Ishikawa (cell line): ENCODE data around the gene NEURL4.

Source experiments
- CEBPB ChIP-seq: IDR thresholded peaks from 2 replicates; pipeline ENCODE4 v1.6.1; 2012
- CREB1 ChIP-seq: IDR thresholded peaks from 2 replicates; pipeline ENCODE4 v1.6.1; 2012; ENCODE audit warnings: low read depth
- EGR1 ChIP-seq: IDR thresholded peaks from 2 replicates; pipeline ENCODE4 v1.6.1; 2012
- EP300 ChIP-seq: IDR thresholded peaks from 2 replicates; pipeline ENCODE4 v1.6.1; 2012; ENCODE audit warnings: borderline replicate concordance
- FOXM1 ChIP-seq: IDR thresholded peaks from 2 replicates; pipeline ENCODE4 v1.6.1; 2012; ENCODE audit warnings: low read depth, borderline replicate concordance
- NFIC ChIP-seq: IDR thresholded peaks from 2 replicates; pipeline ENCODE4 v1.6.1; 2012
- RAD21 ChIP-seq: IDR thresholded peaks from 2 replicates; pipeline ENCODE4 v1.6.1; 2012; ENCODE audit warnings: low read depth
- TAF1 ChIP-seq: IDR thresholded peaks from 2 replicates; pipeline ENCODE4 v1.6.1; 2012; ENCODE audit warnings: low read depth, mild to moderate bottlenecking
- TCF12 ChIP-seq: IDR thresholded peaks from 2 replicates; pipeline ENCODE4 v1.6.1; 2012; ENCODE audit warnings: low read depth
- TEAD4 ChIP-seq: IDR thresholded peaks from 2 replicates; pipeline ENCODE4 v1.6.1; 2012
- YY1 ChIP-seq: IDR thresholded peaks from 2 replicates; pipeline ENCODE4 v1.6.1; 2012; ENCODE audit warnings: low read depth
- ZBTB7A ChIP-seq: IDR thresholded peaks from 2 replicates; pipeline ENCODE4 v1.6.1; 2012; ENCODE audit warnings: low read depth
- TF ChIP-seq, protein P1 (sequence below): IDR thresholded peaks from 2 replicates; pipeline ENCODE4 v1.6.1; 2012
- TF ChIP-seq, protein P2 (sequence below): IDR thresholded peaks from 2 replicates; pipeline ENCODE4 v1.6.1; 2012
- TF ChIP-seq, protein P3 (sequence below): IDR thresholded peaks from 2 replicates; pipeline ENCODE4 v1.6.1; 2012; ENCODE audit warnings: low read depth, mild to moderate bottlenecking

NEURL4 gene

DNA sequence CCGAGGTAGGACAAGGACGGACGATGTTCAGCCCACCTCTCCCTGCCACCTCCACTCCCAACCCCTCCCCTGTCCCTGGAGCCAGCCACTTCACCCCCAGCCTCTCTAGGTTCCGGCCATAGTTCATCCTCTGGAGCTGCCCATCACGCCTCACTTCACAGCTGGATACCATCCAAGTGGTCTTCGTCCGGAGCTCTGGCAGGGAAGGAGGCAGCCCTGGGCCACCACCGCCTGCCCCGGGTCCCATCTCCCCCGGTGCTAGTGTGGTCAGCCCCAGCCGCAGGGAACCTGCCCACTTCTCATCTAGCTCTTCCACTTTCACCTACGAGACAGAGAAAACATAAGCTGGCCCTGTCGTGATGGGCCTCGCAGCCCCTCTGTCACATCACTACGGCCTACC is 7.7 kb downstream of the NEURL4 start:
- TF ChIP-seq, protein P1, sequence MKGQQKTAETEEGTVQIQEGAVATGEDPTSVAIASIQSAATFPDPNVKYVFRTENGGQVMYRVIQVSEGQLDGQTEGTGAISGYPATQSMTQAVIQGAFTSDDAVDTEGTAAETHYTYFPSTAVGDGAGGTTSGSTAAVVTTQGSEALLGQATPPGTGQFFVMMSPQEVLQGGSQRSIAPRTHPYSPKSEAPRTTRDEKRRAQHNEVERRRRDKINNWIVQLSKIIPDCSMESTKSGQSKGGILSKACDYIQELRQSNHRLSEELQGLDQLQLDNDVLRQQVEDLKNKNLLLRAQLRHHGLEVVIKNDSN, result no peak
- TF ChIP-seq CEBPB, result no peak
- no peak for TF ChIP-seq EGR1
- no peak for TF ChIP-seq CREB1
- no peak for TF ChIP-seq RAD21
- no peak for TF ChIP-seq TEAD4
- TF ChIP-seq FOXM1, result no peak
- no peak for TF ChIP-seq TAF1
- no peak for TF ChIP-seq EP300
- no peak for TF ChIP-seq NFIC
- TF ChIP-seq TCF12, result no peak
- TF ChIP-seq, protein P2, sequence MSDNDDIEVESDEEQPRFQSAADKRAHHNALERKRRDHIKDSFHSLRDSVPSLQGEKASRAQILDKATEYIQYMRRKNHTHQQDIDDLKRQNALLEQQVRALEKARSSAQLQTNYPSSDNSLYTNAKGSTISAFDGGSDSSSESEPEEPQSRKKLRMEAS, result no peak
- no peak for TF ChIP-seq YY1
- TF ChIP-seq, protein P3, sequence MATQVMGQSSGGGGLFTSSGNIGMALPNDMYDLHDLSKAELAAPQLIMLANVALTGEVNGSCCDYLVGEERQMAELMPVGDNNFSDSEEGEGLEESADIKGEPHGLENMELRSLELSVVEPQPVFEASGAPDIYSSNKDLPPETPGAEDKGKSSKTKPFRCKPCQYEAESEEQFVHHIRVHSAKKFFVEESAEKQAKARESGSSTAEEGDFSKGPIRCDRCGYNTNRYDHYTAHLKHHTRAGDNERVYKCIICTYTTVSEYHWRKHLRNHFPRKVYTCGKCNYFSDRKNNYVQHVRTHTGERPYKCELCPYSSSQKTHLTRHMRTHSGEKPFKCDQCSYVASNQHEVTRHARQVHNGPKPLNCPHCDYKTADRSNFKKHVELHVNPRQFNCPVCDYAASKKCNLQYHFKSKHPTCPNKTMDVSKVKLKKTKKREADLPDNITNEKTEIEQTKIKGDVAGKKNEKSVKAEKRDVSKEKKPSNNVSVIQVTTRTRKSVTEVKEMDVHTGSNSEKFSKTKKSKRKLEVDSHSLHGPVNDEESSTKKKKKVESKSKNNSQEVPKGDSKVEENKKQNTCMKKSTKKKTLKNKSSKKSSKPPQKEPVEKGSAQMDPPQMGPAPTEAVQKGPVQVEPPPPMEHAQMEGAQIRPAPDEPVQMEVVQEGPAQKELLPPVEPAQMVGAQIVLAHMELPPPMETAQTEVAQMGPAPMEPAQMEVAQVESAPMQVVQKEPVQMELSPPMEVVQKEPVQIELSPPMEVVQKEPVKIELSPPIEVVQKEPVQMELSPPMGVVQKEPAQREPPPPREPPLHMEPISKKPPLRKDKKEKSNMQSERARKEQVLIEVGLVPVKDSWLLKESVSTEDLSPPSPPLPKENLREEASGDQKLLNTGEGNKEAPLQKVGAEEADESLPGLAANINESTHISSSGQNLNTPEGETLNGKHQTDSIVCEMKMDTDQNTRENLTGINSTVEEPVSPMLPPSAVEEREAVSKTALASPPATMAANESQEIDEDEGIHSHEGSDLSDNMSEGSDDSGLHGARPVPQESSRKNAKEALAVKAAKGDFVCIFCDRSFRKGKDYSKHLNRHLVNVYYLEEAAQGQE, result no peak
- no peak for TF ChIP-seq ZBTB7A

DNA sequence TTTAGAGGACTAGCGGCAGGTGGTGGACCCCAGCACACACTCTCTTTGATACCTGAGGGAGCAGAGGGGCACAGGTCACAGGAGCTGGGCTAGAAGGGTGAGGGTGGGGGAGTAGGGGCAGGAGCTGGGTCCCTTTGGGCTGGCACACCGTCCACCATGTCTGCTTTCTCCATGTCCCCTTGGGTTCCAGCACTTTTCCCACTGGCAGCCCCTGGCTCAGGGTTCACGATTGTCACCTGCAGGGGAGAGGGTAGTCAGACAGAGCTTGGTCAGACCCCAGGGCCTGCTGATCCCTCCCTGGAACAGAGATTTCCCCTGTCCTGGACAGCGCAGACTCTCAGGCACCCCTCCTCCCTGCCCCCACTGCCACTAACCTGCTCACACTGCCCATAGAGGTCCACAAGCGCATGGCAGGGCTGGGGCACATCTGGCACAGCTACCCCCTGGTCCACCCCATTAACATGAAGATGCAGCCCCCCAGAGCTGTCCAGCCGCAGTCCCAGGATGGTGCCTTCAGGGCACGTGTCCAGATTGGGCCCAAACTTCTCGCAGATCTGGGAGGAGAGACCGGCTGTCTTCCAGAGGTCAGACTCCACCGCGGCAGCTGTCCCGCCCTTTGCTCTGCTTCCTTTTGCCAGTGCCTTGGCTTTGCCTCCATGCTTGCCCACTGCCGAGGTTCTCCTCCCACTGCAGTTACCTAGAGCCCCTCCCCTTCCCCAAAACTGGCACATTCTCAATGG is 10.8 kb downstream of the NEURL4 start:
- TF ChIP-seq CREB1, result no peak
- TF ChIP-seq, protein P3, result no peak
- TF ChIP-seq CEBPB, result no peak
- TF ChIP-seq YY1, result no peak

DNA sequence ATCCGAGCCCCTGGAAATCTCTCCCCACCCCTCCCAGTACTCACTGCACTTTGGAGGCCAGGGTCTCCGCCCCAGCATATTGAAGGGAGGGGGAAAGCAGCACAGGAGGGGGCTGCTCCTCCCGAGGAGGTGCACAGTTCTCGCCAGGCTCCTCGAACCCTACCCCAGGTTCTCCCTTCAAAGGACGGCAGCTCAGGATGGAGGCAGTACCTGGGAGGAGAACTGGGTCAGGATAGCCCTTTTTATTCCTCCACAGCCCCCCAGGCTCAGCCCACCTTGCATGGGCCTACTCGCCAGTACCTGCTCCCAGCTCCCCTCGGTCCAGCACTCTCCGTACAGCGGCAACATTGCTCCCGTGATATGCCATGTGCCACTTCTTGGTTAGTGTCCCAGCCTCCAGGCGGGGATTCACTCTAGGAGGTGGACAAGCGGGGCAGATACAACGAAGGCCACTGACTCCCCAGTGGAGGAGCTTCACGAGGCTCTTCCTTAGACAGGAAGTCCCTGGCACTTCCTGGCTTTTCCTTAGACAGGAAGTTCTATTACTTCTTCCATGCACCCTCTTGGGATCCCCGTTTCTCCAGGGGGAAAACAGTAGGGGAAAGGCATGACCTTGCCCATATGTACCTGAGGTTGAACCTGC is 11.9 kb downstream of the NEURL4 start:
- TF ChIP-seq YY1, result no peak
- TF ChIP-seq FOXM1, result no peak
- TF ChIP-seq RAD21, result no peak
- TF ChIP-seq ZBTB7A, result no peak
- no peak for TF ChIP-seq TAF1
- TF ChIP-seq, protein P1, result no peak
- no peak for TF ChIP-seq CREB1
- TF ChIP-seq TEAD4, result no peak
- no peak for TF ChIP-seq EGR1

DNA sequence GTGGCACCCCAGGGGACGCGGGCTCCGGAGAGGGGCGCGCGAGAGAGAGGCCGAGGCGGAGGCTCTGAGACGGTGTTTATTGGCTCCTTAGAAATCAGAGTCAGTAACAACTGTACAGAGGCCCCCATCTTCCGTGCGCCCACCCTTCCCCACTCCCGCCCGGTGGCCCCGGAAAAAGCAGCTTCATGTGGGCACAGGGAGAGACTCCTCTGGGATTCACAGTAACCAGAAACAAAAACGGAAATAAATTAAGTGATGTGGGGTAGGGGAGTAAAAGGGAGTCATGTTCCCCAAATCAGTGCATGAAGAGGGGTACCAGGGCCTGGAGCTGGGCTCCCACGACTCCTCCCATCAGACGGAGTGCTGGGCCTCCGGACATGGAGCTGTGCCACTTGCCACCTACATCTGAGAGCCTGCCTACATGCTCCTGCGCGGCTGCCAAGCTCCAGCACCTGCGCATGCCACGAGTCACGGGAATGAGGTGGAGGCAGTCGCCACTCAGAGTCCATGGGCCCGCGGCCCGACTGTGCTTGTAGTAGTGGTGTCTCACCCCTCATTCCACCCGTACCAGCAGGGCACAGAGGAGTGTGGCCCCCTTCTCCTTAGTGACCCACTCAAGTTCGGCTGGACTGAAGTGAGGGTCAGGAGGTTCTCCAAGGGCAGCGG is 13.4 kb downstream of the NEURL4 start:
- TF ChIP-seq EP300 (0 out of 2 replicates have a peak, but pooled peaks have one; percentile 5), EGR1 (no peak), YY1 (no peak), TEAD4 (no peak), ZBTB7A (no peak)
- TF ChIP-seq, protein P2, result no peak

DNA sequence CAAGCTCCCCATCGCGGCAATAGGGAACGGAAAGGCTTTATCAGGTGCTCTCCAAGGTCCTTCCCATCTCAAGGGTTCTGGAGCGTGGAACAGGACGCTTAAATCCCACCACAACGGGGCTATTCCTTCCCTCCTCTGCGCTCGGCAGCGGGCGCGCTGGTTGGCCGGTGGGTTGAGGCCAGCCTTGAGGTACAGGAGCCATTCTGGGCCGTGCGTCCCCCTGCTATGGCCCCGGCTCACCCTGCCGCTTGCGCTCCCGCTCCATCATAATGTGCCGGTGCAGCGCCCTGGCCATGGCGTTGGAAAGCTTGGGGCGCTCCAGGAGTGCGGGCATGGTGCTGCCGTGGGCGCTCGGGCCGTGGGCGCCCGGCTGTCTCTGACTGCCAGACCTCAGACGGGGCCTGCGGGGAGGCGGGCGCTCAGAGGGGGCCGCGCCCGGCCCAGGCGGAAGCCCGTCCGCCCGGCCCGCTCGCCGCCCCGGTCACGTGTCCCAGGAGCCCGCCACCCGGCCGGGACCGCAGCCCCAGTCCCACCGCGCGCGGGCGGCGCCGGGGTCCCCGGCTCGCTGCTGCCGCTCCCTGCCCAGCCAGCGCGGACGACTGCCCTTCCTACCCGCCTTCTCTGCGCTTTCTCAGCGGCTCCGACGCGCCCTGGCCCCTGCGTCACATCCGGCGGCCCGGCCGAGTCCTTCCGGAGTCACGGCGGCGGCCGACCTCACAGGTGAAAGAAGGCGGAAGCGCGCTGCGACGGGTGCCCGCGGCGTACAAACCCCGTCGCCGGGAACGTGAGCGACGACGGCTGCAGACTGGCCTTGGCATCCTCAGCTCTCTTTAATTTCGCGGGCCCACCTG is 14.2 kb downstream of the NEURL4 start, which contains the start of gene GPS2:
TSS of gene GPS2 (minus strand) at position 642 of the 851 bp plus-strand sequence. CDS start at position 334, 308 bp downstream.
- TF ChIP-seq, protein P3, result peak; percentile 87
- TF ChIP-seq EGR1 (no peak), FOXM1 (no peak), EP300 (0 out of 2 replicates have a peak, but pooled peaks have one; percentile 17), TCF12 (peak; percentile 57; the same call in 1 of the 2 replicates), CREB1 (peak; percentile 84), NFIC (no peak), TEAD4 (no peak), TAF1 (peak; percentile 79), CEBPB (no peak), ZBTB7A (no peak), YY1 (peak; percentile 69; the same call in 1 of the 2 replicates), RAD21 (no peak; the same call in 1 of the 2 replicates)
- TF ChIP-seq, protein P1, result peak; percentile 71
- TF ChIP-seq, protein P2, result peak; percentile 68
